ENCODE measurements around the gene GALM.
A peak's percentile ranks its signal among the peaks of the same experiment; 100 is the strongest.

Gene GALM

GRCh38 chr2:38716185-38716584 lies 50.3 kb downstream of the GALM start:
- TF ChIP-seq, protein P1, sequence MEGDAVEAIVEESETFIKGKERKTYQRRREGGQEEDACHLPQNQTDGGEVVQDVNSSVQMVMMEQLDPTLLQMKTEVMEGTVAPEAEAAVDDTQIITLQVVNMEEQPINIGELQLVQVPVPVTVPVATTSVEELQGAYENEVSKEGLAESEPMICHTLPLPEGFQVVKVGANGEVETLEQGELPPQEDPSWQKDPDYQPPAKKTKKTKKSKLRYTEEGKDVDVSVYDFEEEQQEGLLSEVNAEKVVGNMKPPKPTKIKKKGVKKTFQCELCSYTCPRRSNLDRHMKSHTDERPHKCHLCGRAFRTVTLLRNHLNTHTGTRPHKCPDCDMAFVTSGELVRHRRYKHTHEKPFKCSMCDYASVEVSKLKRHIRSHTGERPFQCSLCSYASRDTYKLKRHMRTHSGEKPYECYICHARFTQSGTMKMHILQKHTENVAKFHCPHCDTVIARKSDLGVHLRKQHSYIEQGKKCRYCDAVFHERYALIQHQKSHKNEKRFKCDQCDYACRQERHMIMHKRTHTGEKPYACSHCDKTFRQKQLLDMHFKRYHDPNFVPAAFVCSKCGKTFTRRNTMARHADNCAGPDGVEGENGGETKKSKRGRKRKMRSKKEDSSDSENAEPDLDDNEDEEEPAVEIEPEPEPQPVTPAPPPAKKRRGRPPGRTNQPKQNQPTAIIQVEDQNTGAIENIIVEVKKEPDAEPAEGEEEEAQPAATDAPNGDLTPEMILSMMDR (IDR thresholded peaks at IDR 0.05; ENCODE audit: low read depth, low read length), result no peak
- H3K9me3 ChIP-seq (ENCODE audit: severe bottlenecking), result peaks cover 3% of the 10 kb centered on the region
- no peaks in the 10 kb centered on the region for H3K27me3 ChIP-seq (ENCODE audit: insufficient read depth, low read depth, severe bottlenecking)
- no peak for DNase-seq
- H3K4me3 ChIP-seq (ENCODE audit: low read depth, low read length), result no peak overlapping the region
- no peaks in the 10 kb centered on the region; the same call in none of the 2 replicates for H3K36me3 ChIP-seq
- H3K27ac ChIP-seq, result no peak overlapping the region

DNA sequence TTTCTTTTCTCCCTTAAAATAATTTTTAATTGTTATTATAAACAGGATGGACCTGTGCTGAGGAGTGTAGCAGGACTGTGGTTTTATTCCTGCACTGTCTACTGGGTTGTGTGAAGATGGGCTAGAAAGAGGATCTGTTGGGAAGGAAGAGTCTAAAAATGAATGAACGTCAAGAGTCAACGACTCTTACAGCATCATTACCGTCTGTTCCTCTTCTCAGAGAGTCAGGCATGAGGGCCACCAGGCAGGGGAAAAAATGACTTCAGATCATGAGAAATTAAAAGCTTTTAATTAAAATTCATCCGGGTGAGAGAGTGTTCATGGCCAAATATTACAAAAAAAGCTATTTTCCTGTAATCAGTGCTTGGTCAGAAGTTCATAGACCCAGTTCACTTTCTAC lies 52.7 kb downstream of the GALM start:
- Histone ChIP-seq H3K36me3 (no peaks in the 10 kb centered on the region; the same call in none of the 2 replicates), H3K27me3 (ENCODE audit: insufficient read depth, low read depth, severe bottlenecking) (no peaks in the 10 kb centered on the region), H3K9me3 (ENCODE audit: severe bottlenecking) (peaks cover 3% of the 10 kb centered on the region), H3K27ac (no peak overlapping the region), H3K4me3 (ENCODE audit: low read depth, low read length) (no peak overlapping the region)
- TF ChIP-seq, protein P1 (IDR thresholded peaks at IDR 0.05; ENCODE audit: low read depth, low read length), result no peak
- DNase-seq, result no peak

- peaks cover 3% of the 10 kb centered on the region for H3K9me3 ChIP-seq (ENCODE audit: severe bottlenecking)
- TF ChIP-seq, protein P1 (IDR thresholded peaks at IDR 0.05; ENCODE audit: low read depth, low read length), result no peak
- H3K4me3 ChIP-seq (ENCODE audit: low read depth, low read length), result no peak overlapping the region
- H3K27me3 ChIP-seq (ENCODE audit: insufficient read depth, low read depth, severe bottlenecking), result no peaks in the 10 kb centered on the region
- no peaks in the 10 kb centered on the region; the same call in none of the 2 replicates for H3K36me3 ChIP-seq
- no peak for DNase-seq
- H3K27ac ChIP-seq, result peak overlapping the region; percentile 65; the same call in 1 of the 2 replicates
Observed at GRCh38 chr2:38719706-38720105, 53.8 kb downstream of the GALM start.

GRCh38 chr2:38720613-38721241 lies 54.8 kb downstream of the GALM start:
- peaks cover 3% of the 10 kb centered on the region for H3K9me3 ChIP-seq (ENCODE audit: severe bottlenecking)
- H3K27ac ChIP-seq, result peak overlapping the region; percentile 65
- H3K36me3 ChIP-seq, result no peaks in the 10 kb centered on the region; the same call in none of the 2 replicates
- no peak overlapping the region for H3K4me3 ChIP-seq (ENCODE audit: low read depth, low read length)
- TF ChIP-seq, protein P1 (IDR thresholded peaks at IDR 0.05; ENCODE audit: low read depth, low read length), result no peak
- peak; percentile 73 for DNase-seq
- no peaks in the 10 kb centered on the region for H3K27me3 ChIP-seq (ENCODE audit: insufficient read depth, low read depth, severe bottlenecking)

DNA sequence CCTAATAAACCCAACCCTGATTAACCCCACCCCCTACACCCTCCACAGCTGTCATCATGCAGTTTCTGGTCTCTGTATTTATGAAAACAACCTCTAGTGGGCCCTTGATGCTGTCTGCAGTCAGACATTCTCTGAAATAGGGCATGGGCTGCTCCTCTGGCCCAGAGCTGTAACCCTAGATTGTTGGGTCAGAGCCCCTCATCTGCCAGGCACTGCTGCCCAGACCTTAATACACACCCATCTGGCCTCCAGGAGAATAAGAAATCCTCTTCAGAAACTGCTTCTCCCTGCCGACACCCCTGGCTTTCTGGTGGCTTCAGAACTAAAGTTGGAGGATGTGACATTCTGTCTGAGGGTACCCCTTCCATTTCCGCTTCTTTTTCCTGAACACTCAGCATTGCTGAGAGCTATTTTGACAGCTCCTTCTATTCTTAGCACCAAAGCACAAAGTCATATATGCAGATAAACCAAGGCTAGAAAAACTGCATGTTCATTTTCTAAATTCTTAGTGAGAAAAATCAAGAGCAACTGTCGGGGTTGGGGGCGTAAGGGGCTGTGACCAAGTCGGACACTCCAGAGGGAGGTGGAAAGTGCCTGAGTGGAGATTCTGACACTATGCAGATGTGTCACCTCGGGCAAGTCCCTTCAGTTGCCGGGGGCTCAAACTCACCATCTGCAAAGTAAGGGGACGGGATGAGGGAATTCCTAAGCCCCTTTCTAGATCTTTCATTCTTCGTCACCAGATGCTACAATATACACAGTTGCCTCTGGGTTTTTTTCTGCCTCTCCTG lies 56.6 kb downstream of the GALM start:
- TF ChIP-seq, protein P1 (IDR thresholded peaks at IDR 0.05; ENCODE audit: low read depth, low read length), result peak; percentile 21; the same call in 1 of the 2 replicates
- Histone ChIP-seq H3K27me3 (ENCODE audit: insufficient read depth, low read depth, severe bottlenecking) (no peaks in the 10 kb centered on the region), H3K27ac (no peak overlapping the region; the same call in 1 of the 2 replicates), H3K36me3 (no peaks in the 10 kb centered on the region; the same call in none of the 2 replicates), H3K9me3 (ENCODE audit: severe bottlenecking) (peaks cover 3% of the 10 kb centered on the region), H3K4me3 (ENCODE audit: low read depth, low read length) (no peak overlapping the region)
- peak; percentile 63 for DNase-seq

All from WERI-Rb-1 (cell line).